GM12801 (cell line): ENCODE results near the gene TRAPPC3.

ENCODE experiments used
- CTCF ChIP-seq: IDR thresholded peaks from one replicate; pipeline ENCODE4 v1.5.1; 2011; ENCODE audit warnings: control low read depth; ENCODE audit not compliant: insufficient read length; ENCODE audit errors: extremely low read depth

TRAPPC3 gene

DNA sequence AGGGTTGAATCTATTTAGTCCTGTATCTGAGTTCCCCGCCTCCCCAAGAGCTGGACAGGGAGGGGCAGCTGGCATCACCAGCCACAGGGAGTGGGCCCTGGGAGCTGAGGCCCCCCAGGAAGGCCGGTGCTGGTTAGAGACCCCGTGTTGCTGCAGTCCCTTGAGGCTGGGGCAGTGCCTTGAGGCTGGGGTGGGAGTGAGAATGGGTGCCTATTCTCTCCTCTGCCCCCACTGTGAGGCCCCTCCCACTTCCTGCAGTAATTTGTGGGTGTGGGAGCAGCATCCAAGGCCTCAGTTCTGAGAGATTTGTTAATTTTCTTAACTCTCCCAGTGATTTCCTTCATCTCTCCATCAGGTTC is 2.5 kb upstream of the TRAPPC3 start:
- TF ChIP-seq CTCF = no peak

DNA sequence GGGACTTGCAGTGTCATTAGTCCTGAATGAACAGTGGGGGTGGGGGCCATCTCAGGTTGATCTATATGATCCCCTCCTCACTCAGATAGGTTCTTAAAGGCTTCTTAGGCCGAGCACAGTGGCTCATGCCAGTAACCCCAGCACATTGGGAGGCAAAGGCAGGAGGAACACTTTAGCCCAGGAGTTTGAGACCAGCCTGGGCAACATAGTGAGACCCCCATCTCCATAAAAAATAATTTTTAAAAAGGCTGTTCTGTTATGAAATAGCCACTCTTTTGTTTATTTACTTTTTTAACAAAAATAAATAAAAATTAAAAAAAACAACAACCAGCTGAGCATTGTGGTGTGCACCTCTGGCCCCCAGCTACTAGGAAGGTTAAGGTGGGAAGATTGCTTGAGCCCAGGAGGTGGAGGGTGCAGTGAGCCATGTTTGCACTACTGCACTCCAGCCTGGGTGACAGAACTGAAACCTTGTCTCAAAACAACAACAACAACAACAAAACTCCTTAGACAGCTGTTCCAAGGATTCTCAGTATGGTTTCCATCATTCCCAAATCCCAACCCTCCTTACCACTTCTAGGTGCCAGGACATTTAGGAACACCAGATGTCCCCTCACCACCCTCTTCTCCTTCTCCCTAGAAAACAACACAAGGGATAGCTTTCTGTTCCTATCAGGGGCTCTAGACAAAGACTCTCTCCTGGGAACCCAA is 2.0 kb upstream of the TRAPPC3 start:
- TF ChIP-seq CTCF = no peak

DNA sequence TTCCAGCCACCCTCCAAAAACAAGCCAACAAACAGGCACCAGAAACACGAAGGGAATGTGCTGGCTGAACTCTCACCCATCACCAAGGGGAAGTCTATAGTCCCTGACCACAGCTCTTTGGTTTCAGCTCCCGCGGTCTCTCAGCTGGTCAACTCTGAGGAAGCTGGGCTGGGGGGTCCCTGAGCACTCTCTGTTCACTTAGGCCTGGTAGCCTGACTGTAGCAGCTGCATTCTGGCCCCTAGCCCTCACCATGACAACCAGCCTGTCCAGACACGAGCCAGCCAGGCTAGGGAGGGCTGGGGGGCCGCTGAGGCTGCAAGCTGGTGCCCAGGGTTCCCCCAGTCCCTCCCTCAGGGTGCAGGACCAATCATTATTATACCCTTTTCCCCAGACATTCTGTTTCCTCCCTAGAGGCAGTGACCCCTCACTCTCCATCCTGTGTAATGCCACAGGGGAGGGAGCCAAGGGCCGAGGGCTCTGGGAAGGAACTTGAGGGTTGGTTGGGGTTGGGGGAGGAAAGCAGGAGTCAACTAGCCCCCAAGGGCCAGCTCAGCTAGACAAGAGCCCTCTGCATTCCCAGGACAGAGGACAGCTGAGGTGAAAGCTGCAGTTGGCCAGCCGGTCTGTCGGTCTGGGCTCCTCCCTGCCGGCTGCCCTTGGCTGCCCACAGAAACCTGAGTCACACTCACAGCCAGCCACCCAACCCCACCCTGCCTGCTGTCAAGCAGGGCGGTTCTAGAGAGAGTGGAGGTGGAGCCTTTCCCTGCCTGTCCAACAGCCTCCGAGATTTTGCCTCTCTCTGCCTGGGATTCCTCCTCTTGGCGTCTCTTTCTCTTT is 1.2 kb upstream of the TRAPPC3 start:
- TF ChIP-seq CTCF = no peak

DNA sequence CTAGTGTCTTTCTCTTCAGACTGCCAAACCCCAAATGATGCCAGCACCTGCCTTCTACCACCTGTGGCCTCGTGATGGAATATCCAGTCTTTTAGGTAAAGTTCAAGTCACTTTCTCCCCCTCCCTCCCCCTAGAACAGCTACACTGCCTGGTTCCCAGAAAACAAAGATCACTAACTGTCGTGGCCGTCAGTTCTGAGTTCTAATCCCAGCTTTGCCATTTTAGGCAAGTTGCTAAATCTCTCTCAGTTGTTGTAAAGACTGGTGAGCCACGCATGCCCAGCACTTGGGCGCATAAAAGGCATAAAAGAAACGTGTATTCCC is 648 bp upstream of the TRAPPC3 start:
- no peak for TF ChIP-seq CTCF

GRCh38 chr1:36148821-36149236 is 457 bp downstream of the TRAPPC3 start:
- no peak for TF ChIP-seq CTCF

- TF ChIP-seq CTCF = no peak
Observed at GRCh38 chr1:36144413-36144812, 4.9 kb downstream of the TRAPPC3 start.

- no peak for TF ChIP-seq CTCF
Observed at GRCh38 chr1:36143424-36143823, 5.9 kb downstream of the TRAPPC3 start.
